ENCODE results near the gene ABT1.
"Not testable (repeated sequence)": the region's sequence is repeated elsewhere in the genome, so short reads cannot be mapped to it uniquely, and the experiment has no call there.

ABT1 gene
- long read RNA-seq, transcript ABT1-201 (3 exons, 2,949 nt), result major isoform, 356 of 367 reads
- long read RNA-seq, partial matches to known transcripts, result 8 of 367 reads
- long read RNA-seq, other reads (novel, unspliced or antisense), result 3 of 367 reads

- H3K27me3 ChIP-seq (ENCODE audit: insufficient read depth, poor library complexity, severe bottlenecking), result no peaks in the 10 kb centered on the region
- peak within 1 kb of the TSS; percentile 91 for H3K27ac ChIP-seq (replicated peaks)
- peak within 1 kb of the TSS; percentile 96 for H3K4me3 ChIP-seq (replicated peaks; ENCODE audit: insufficient read depth, low read length)
- TF ChIP-seq REST (IDR thresholded peaks at IDR 0.05; ENCODE audit: insufficient replicate concordance, low read depth), result peak; percentile 51
- peak; percentile 97 for TF ChIP-seq SPI1 (IDR thresholded peaks at IDR 0.05; ENCODE audit: borderline replicate concordance, low read depth)
- peak; percentile 97; the same call in 1 of the 2 replicates for TF ChIP-seq POLR2AphosphoS5 (IDR thresholded peaks at IDR 0.05; ENCODE audit: low read depth)
- no peak for TF ChIP-seq CTCF (IDR thresholded peaks at IDR 0.05; ENCODE audit: insufficient read depth, low read length)
- 0 out of 2 replicates have a peak, but pooled peaks have one; percentile 15 for TF ChIP-seq GABPA (IDR thresholded peaks at IDR 0.05; ENCODE audit: low read depth)
- peak; percentile 98 to 99 for DNase-seq (ENCODE audit: low read depth in 1 of 2, low spot score in 1 of 2)
Measured at GRCh38 chr6:26596579-26597388, at the start of gene ABT1. TSS of gene ABT1 (plus strand) at chr6:26596953. CDS start at chr6:26596983, 30 bp downstream.

- not testable (repeated sequence) for H3K27ac ChIP-seq (replicated peaks); DNase-seq (ENCODE audit: low read depth in 1 of 2, low spot score in 1 of 2); H3K4me3 ChIP-seq (replicated peaks; ENCODE audit: insufficient read depth, low read length); H3K27me3 ChIP-seq (ENCODE audit: insufficient read depth, poor library complexity, severe bottlenecking)
Measured at GRCh38 chr6:26547363-26547762, 49.4 kb upstream of the ABT1 start.

GRCh38 chr6:26550250-26550993 is 46.3 kb upstream of the ABT1 start:
- Histone ChIP-seq H3K27ac (replicated peaks) (no peak overlapping the region), H3K27me3 (ENCODE audit: insufficient read depth, poor library complexity, severe bottlenecking) (no peaks in the 10 kb centered on the region), H3K4me3 (replicated peaks; ENCODE audit: insufficient read depth, low read length) (peak overlapping the region; percentile 66)
- TF ChIP-seq REST (IDR thresholded peaks at IDR 0.05; ENCODE audit: insufficient replicate concordance, low read depth), result no peak
- no peak for TF ChIP-seq POLR2AphosphoS5 (IDR thresholded peaks at IDR 0.05; ENCODE audit: low read depth)
- peak; percentile 29 for TF ChIP-seq GABPA (IDR thresholded peaks at IDR 0.05; ENCODE audit: low read depth)
- TF ChIP-seq CTCF (IDR thresholded peaks at IDR 0.05; ENCODE audit: insufficient read depth, low read length), result no peak
- no peak for TF ChIP-seq SPI1 (IDR thresholded peaks at IDR 0.05; ENCODE audit: borderline replicate concordance, low read depth)
- peak in 1 of 2 experiments; percentile 42 for DNase-seq (ENCODE audit: low read depth in 1 of 2, low spot score in 1 of 2)

GRCh38 chr6:26552205-26552604 is 44.5 kb upstream of the ABT1 start:
- no peak for DNase-seq (ENCODE audit: low read depth in 1 of 2, low spot score in 1 of 2)
- H3K27me3 ChIP-seq (ENCODE audit: insufficient read depth, poor library complexity, severe bottlenecking), result no peaks in the 10 kb centered on the region
- H3K27ac ChIP-seq (replicated peaks), result no peak overlapping the region
- H3K4me3 ChIP-seq (replicated peaks; ENCODE audit: insufficient read depth, low read length), result peak overlapping the region; percentile 76
- TF ChIP-seq GABPA (IDR thresholded peaks at IDR 0.05; ENCODE audit: low read depth) (no peak), SPI1 (IDR thresholded peaks at IDR 0.05; ENCODE audit: borderline replicate concordance, low read depth) (no peak), CTCF (IDR thresholded peaks at IDR 0.05; ENCODE audit: insufficient read depth, low read length) (no peak), POLR2AphosphoS5 (IDR thresholded peaks at IDR 0.05; ENCODE audit: low read depth) (no peak), REST (IDR thresholded peaks at IDR 0.05; ENCODE audit: insufficient replicate concordance, low read depth) (no peak)
